H9 (cell line): Measurements from ENCODE around the gene GABRG2. TPM values are rescaled to one million over a fixed set of nuclear protein-coding genes. Genes with fewer than 3 reads are reported as not detected.

Source experiments
- DNase-seq: peaks from one replicate; pipeline ENCODE4 v3.0.0-alpha.2; 2017
- H2AFZ ChIP-seq: one replicate; pipeline ENCODE4 v1.6.1; 2013; ENCODE audit warnings: mild to moderate bottlenecking, low read length, control low read depth, moderate library complexity
- H2AK5ac ChIP-seq: 2 replicates; pipeline ENCODE4 v1.6.1; 2013; ENCODE audit warnings: low read length, control low read depth, mixed read lengths; ENCODE audit not compliant: insufficient read length
- H2BK120ac ChIP-seq: one replicate; pipeline ENCODE4 v1.6.1; 2013; ENCODE audit warnings: low read depth, mild to moderate bottlenecking, low read length, control low read depth, inconsistent platforms; ENCODE audit not compliant: poor library complexity, severe bottlenecking
- H2BK12ac ChIP-seq: 2 replicates; pipeline ENCODE4 v1.6.1; 2013; ENCODE audit warnings: low read length, control low read depth, mixed read lengths, low read depth; ENCODE audit not compliant: insufficient read length
- H2BK15ac ChIP-seq: 2 replicates; pipeline ENCODE4 v1.6.1; 2013; ENCODE audit warnings: low read depth, low read length, control low read depth
- H2BK20ac ChIP-seq: one replicate; pipeline ENCODE4 v1.6.1; 2013; ENCODE audit warnings: low read depth, mild to moderate bottlenecking, low read length, control low read depth, inconsistent platforms; ENCODE audit not compliant: poor library complexity, severe bottlenecking
- H2BK5ac ChIP-seq: 2 replicates; pipeline ENCODE4 v1.6.1; 2013; ENCODE audit warnings: low read length, control low read depth, mixed read lengths; ENCODE audit not compliant: insufficient read length
- H3K14ac ChIP-seq: 2 replicates; pipeline ENCODE4 v1.6.1; 2013; ENCODE audit warnings: low read length, control low read depth; ENCODE audit not compliant: insufficient read depth
- H3K18ac ChIP-seq: 2 replicates; pipeline ENCODE4 v1.6.1; 2013; ENCODE audit warnings: low read depth, mild to moderate bottlenecking, mixed read lengths, low read length, control low read depth; ENCODE audit not compliant: insufficient read length
- H3K23ac ChIP-seq: 2 replicates; pipeline ENCODE4 v1.6.1; 2013; ENCODE audit warnings: low read length, control low read depth, mixed read lengths, low read depth; ENCODE audit not compliant: insufficient read length
- H3K23me2 ChIP-seq: 2 replicates; pipeline ENCODE4 v1.6.1; 2013; ENCODE audit warnings: low read depth, mild to moderate bottlenecking, mixed read lengths, low read length, control low read depth; ENCODE audit not compliant: insufficient read length, poor library complexity, severe bottlenecking
- H3K27ac ChIP-seq: 2 replicates; pipeline ENCODE4 v1.5.1; 2013; ENCODE audit warnings: low read length, control low read depth, mixed read lengths, low read depth; ENCODE audit not compliant: insufficient read length
- H3K27me3 ChIP-seq: 2 replicates; pipeline ENCODE4 v1.6.1; 2013; ENCODE audit warnings: low read length, control low read depth, inconsistent platforms; ENCODE audit not compliant: insufficient read depth
- H3K4ac ChIP-seq: 2 replicates; pipeline ENCODE4 v1.6.1; 2013; ENCODE audit warnings: low read depth, mild to moderate bottlenecking, control low read depth, inconsistent platforms, low read length, moderate library complexity
- H3K4me1 ChIP-seq: 2 replicates; pipeline ENCODE4 v1.6.1; 2013; ENCODE audit warnings: low read length, control low read depth, inconsistent platforms; ENCODE audit not compliant: insufficient read depth
- H3K4me2 ChIP-seq: 2 replicates; pipeline ENCODE4 v1.6.1; 2013; ENCODE audit warnings: low read length, control low read depth, mixed read lengths; ENCODE audit not compliant: insufficient read length, insufficient read depth
- H3K56ac ChIP-seq: 2 replicates; pipeline ENCODE4 v1.6.1; 2013; ENCODE audit warnings: low read depth, mild to moderate bottlenecking, mixed read lengths, low read length, control low read depth; ENCODE audit not compliant: insufficient read length
- H3K79me1 ChIP-seq: 2 replicates; pipeline ENCODE4 v1.6.1; 2013; ENCODE audit warnings: low read depth, mild to moderate bottlenecking, moderate library complexity, low read length, control low read depth, inconsistent platforms; ENCODE audit not compliant: insufficient read depth, poor library complexity, severe bottlenecking
- H3K79me2 ChIP-seq: 2 replicates; pipeline ENCODE4 v1.6.1; 2013; ENCODE audit warnings: low read length, control low read depth, inconsistent platforms; ENCODE audit not compliant: insufficient read depth
- H3K9ac ChIP-seq: 2 replicates; pipeline ENCODE4 v1.6.1; 2013; ENCODE audit warnings: low read length, control low read depth, mixed read lengths; ENCODE audit not compliant: insufficient read length; ENCODE audit errors: extremely low read depth
- H3K9me3 ChIP-seq: one replicate; pipeline ENCODE4 v1.6.1; 2013; ENCODE audit warnings: low read depth, low read length, inconsistent platforms; ENCODE audit not compliant: control insufficient read depth
- H3T11ph ChIP-seq: one replicate; pipeline ENCODE4 v1.6.1; 2013; ENCODE audit warnings: mild to moderate bottlenecking, low read length, control low read depth, inconsistent platforms
- H4K20me1 ChIP-seq: one replicate; pipeline ENCODE4 v1.6.1; 2013; ENCODE audit not compliant: control insufficient read depth, insufficient read length, insufficient read depth
- H4K5ac ChIP-seq: 2 replicates; pipeline ENCODE4 v1.6.1; 2013; ENCODE audit warnings: low read depth, mild to moderate bottlenecking, mixed read lengths, low read length, control low read depth; ENCODE audit not compliant: insufficient read length
- H4K8ac ChIP-seq: replicated peaks from 2 replicates; pipeline ENCODE4 v1.6.1; 2013; ENCODE audit warnings: low read length, control low read depth, mixed read lengths, low read depth; ENCODE audit not compliant: insufficient read length
- H4K91ac ChIP-seq: 2 replicates; pipeline ENCODE4 v1.6.1; 2013; ENCODE audit warnings: low read depth, mild to moderate bottlenecking, moderate library complexity, mixed read lengths, low read length, control low read depth; ENCODE audit not compliant: insufficient read length
- H3K27ac Mint-ChIP-seq, 3 experiments: 2 replicates in 2 of 3; 3 replicates in 1 of 3; pipeline ENCODE4 v1.8.0; 2020 to 2021; ENCODE audit warnings: mixed read lengths in 3 of 3, mild to moderate bottlenecking in 1 of 3, moderate library complexity in 1 of 3
- H3K27me3 Mint-ChIP-seq: 2 replicates; pipeline ENCODE4 v1.8.0; 2021; ENCODE audit warnings: low read depth, mild to moderate bottlenecking, moderate library complexity, mixed read lengths
- H3K36me3 Mint-ChIP-seq, 3 experiments: 2 replicates in 2 of 3; 3 replicates in 1 of 3; pipeline ENCODE4 v1.8.0; 2020 to 2021; ENCODE audit warnings: low read depth in 3 of 3, mixed read lengths in 3 of 3; ENCODE audit not compliant: insufficient read depth in 1 of 3
- H3K4me1 Mint-ChIP-seq, 2 experiments: 2 replicates each; pipeline ENCODE4 v1.8.0; 2020; ENCODE audit warnings: mixed read lengths in 2 of 2
- H3K4me3 Mint-ChIP-seq, 2 experiments: 2 replicates in 1 of 2; 3 replicates in 1 of 2; pipeline ENCODE4 v1.8.0; 2020 to 2021; ENCODE audit warnings: mild to moderate bottlenecking in 2 of 2, mixed read lengths in 2 of 2, moderate library complexity in 1 of 2
- H3K9me3 Mint-ChIP-seq, 2 experiments: 2 replicates in 1 of 2; 3 replicates in 1 of 2; pipeline ENCODE4 v1.8.0; 2020; ENCODE audit warnings: mild to moderate bottlenecking in 2 of 2, mixed read lengths in 2 of 2, moderate library complexity in 1 of 2
- CTCF ChIP-seq: fragments of 200-600 bp; sonication (generic); conservative IDR thresholded peaks from 3 replicates; pipeline ENCODE4 v1.8.0; 2021; ENCODE audit warnings: antibody characterized with exemption, mild to moderate bottlenecking
- WGBS: extraction: QIAGEN DNeasy Blood & Tissue Kit; methylation state at CpG from one replicate; pipeline ENCODE4 v1.1.7; 2013; ENCODE audit warnings: missing lambda C conversion rate, low lambda C conversion rate, mixed read lengths; ENCODE audit not compliant: insufficient read length; ENCODE audit errors: extremely low coverage; 5-methylcytosine and 5-hydroxymethylcytosine counted together
- total RNA-seq: library from RNA; stranded (reverse); gene quantifications from 2 replicates; pipeline ENCODE4 v1.2.1, GENCODE V29; 2021

GABRG2 gene
- total RNA-seq, 1 experiment from 2014 or later = 0.98 TPM

- H3K23me2 ChIP-seq = no peaks in the 10 kb centered on the region
- H3T11ph ChIP-seq = no peak overlapping the region
- Mint-ChIP-seq H3K27me3 (no peaks in the 10 kb centered on the region), H3K4me1 (peaks cover 0 to 5% of the 10 kb centered on the region in 2 experiments; a peak in 2 of 4 replicates), H3K4me3 (no peak overlapping the region), H3K9me3 (no peaks in the 10 kb centered on the region), H3K36me3 (no peaks in the 10 kb centered on the region), H3K27ac (no peak overlapping the region)
- H3K9ac ChIP-seq = no peak overlapping the region
- H4K20me1 ChIP-seq = no peaks in the 10 kb centered on the region
- no peak overlapping the region for H2BK120ac ChIP-seq
- no peak overlapping the region for H2BK5ac ChIP-seq
- H2BK15ac ChIP-seq = no peak overlapping the region
- no peak for TF ChIP-seq CTCF
- no peak overlapping the region for H3K23ac ChIP-seq
- no peak overlapping the region for H2BK12ac ChIP-seq
- no peak overlapping the region for H3K18ac ChIP-seq
- H3K4me1 ChIP-seq = no peaks in the 10 kb centered on the region
- WGBS = no CpG with 5 or more reads among the region's 1 CpG
- H4K91ac ChIP-seq = no peak overlapping the region
- no peak overlapping the region for H4K8ac ChIP-seq
- no peak overlapping the region for H2AFZ ChIP-seq
- no peaks in the 10 kb centered on the region for H3K79me2 ChIP-seq
- no peaks in the 10 kb centered on the region for H3K9me3 ChIP-seq
- no peak overlapping the region for H3K4me2 ChIP-seq
- no peak overlapping the region for H4K5ac ChIP-seq
- H2BK20ac ChIP-seq = no peak overlapping the region
- H3K27me3 ChIP-seq = no peaks in the 10 kb centered on the region
- H2AK5ac ChIP-seq = no peak overlapping the region
- no peaks in the 10 kb centered on the region for H3K79me1 ChIP-seq
- DNase-seq = no peak
- H3K56ac ChIP-seq = no peak overlapping the region
- H3K4ac ChIP-seq = no peak overlapping the region
- no peak overlapping the region for H3K27ac ChIP-seq
- no peak overlapping the region for H3K14ac ChIP-seq
Measured at GRCh38 chr5:162202285-162202880, 134.8 kb downstream of the GABRG2 start.

Other genes with a start within 250 kb of the GABRG2 start
- not detected in 2 replicates for gene GABRA1, start 219.7 kb upstream of the GABRG2 start, total RNA-seq